ENCODE measurements around the gene ITGB2.
"Not testable (repeated sequence)": the region's sequence is repeated elsewhere in the genome, so short reads cannot be mapped to it uniquely, and the experiment has no call there.

ITGB2 gene

GRCh38 chr21:44940116-44940631 lies 19.5 kb upstream of the ITGB2 start:
- DNase-seq: no peak

- no peak for DNase-seq
Measured at GRCh38 chr21:44939532-44940115, 18.9 kb upstream of the ITGB2 start, which contains the start of gene SLX9. Gene SLX9 (plus strand): TSS chr21:44940029. CDS start chr21:44940058, 29 bp downstream.

GRCh38 chr21:44938772-44939531 lies 18.3 kb upstream of the ITGB2 start:
- DNase-seq: no peak

- no peak for DNase-seq
Measured at GRCh38 chr21:44935533-44935927, 14.8 kb upstream of the ITGB2 start.

- no peak for DNase-seq
Measured at GRCh38 chr21:44934797-44935532, 14.3 kb upstream of the ITGB2 start.

- no peak for DNase-seq
Measured at GRCh38 chr21:44934276-44934675, 13.6 kb upstream of the ITGB2 start.

- DNase-seq: no peak
Measured at GRCh38 chr21:44933918-44934260, 13.2 kb upstream of the ITGB2 start.

GRCh38 chr21:44933199-44933917 lies 12.7 kb upstream of the ITGB2 start:
- DNase-seq: no peak

GRCh38 chr21:44932408-44933181 lies 11.9 kb upstream of the ITGB2 start:
- no peak for DNase-seq

GRCh38 chr21:44931501-44932407 lies 11.1 kb upstream of the ITGB2 start:
- DNase-seq: no peak

GRCh38 chr21:44931137-44931500 lies 10.4 kb upstream of the ITGB2 start:
- DNase-seq: no peak

GRCh38 chr21:44930543-44930981 lies 9.9 kb upstream of the ITGB2 start:
- DNase-seq: no peak

- no peak for DNase-seq
Measured at GRCh38 chr21:44929799-44930542, 9.3 kb upstream of the ITGB2 start.

GRCh38 chr21:44929242-44929798 lies 8.6 kb upstream of the ITGB2 start:
- DNase-seq: no peak

- not testable (repeated sequence) for DNase-seq
Measured at GRCh38 chr21:44928500-44929241, 8.0 kb upstream of the ITGB2 start.

- no peak for DNase-seq
Measured at GRCh38 chr21:44927587-44928461, 7.1 kb upstream of the ITGB2 start.

GRCh38 chr21:44927259-44927586 lies 6.5 kb upstream of the ITGB2 start:
- no peak for DNase-seq

GRCh38 chr21:44926331-44927101 lies 5.8 kb upstream of the ITGB2 start:
- DNase-seq: no peak
